K562 (cell line): ENCODE data around the gene SASH3. TPM values are rescaled to one million over a fixed set of nuclear protein-coding genes. Genes with fewer than 3 reads are reported as not detected.

ENCODE experiments used
- GABPA ChIP-seq: fragments of 200-800 bp; sonication (Bioruptor generic); conservative IDR thresholded peaks from 2 replicates; pipeline ENCODE4 v1.6.1; 2016; ENCODE audit warnings: low read depth, missing genetic modification characterization, missing compliant biosample characterization
- HDAC3 ChIP-seq: fragments of 450-650 bp; IDR thresholded peaks from 2 replicates; pipeline ENCODE4 v1.6.1; 2018; ENCODE audit warnings: borderline replicate concordance, mild to moderate bottlenecking, moderate library complexity; ENCODE audit not compliant: partially characterized antibody
- TARDBP ChIP-seq: fragments of 450-650 bp; IDR thresholded peaks from 2 replicates; pipeline ENCODE4 v1.6.1; 2016
- THAP7 ChIP-seq: fragments of 250-450 bp; sonication (Bioruptor Pico); IDR thresholded peaks from 2 replicates; pipeline ENCODE4 v1.5.0; 2021
- ZNF277 ChIP-seq: fragments of 250-450 bp; sonication (Bioruptor Pico); IDR thresholded peaks from 2 replicates; pipeline ENCODE4 v1.8.0; 2022; ENCODE audit warnings: inconsistent platforms, mild to moderate bottlenecking, moderate library complexity, borderline replicate concordance
- polyA plus RNA-seq, 8 experiments: library from polyadenylated mRNA; depleted of rRNA in 4 of 8; stranded (reverse) in 5 of 8; unstranded in 3 of 8; fragments of >200 nt; fragmentation: Nextera tagmentation in 2 of 8; fragmentation: Illumina TruSeq in 1 of 8; extraction: Ambion mirVana in 2 of 8; extraction: Trizol in 1 of 8; gene quantifications; 2 replicates each; pipeline versions ENCODE4 v1.2.1 to v1.2.3, GENCODE V29; 2011 to 2014; ENCODE audit warnings: inconsistent platforms in 1 of 8, missing spikeins in 1 of 8
- total RNA-seq, 7 experiments: library from RNA; depleted of rRNA in 6 of 7; stranded (reverse); fragments of >200 nt in 6 of 7; fragmentation: Illumina TruSeq in 2 of 7; extraction: Trizol in 2 of 7; gene quantifications; 2 replicates each; pipeline versions ENCODE4 v1.2.1 to v1.2.3, GENCODE V29; 2011 to 2021; ENCODE audit warnings: low replicate concordance in 1 of 7
- TF ChIP-seq, protein P1 (sequence below): fragments of 150-350 bp; IDR thresholded peaks from 2 replicates; pipeline ENCODE4 v1.6.1; 2014; ENCODE audit warnings: low read depth, mild to moderate bottlenecking, low read length, borderline replicate concordance

SASH3 gene
- total and polyA plus RNA-seq, 9 of the 15 experiments (the other 6 are each of a cell fraction or from before 2014, with no cell fraction given): 0.03 to 0.72 (median 0.08) TPM

DNA sequence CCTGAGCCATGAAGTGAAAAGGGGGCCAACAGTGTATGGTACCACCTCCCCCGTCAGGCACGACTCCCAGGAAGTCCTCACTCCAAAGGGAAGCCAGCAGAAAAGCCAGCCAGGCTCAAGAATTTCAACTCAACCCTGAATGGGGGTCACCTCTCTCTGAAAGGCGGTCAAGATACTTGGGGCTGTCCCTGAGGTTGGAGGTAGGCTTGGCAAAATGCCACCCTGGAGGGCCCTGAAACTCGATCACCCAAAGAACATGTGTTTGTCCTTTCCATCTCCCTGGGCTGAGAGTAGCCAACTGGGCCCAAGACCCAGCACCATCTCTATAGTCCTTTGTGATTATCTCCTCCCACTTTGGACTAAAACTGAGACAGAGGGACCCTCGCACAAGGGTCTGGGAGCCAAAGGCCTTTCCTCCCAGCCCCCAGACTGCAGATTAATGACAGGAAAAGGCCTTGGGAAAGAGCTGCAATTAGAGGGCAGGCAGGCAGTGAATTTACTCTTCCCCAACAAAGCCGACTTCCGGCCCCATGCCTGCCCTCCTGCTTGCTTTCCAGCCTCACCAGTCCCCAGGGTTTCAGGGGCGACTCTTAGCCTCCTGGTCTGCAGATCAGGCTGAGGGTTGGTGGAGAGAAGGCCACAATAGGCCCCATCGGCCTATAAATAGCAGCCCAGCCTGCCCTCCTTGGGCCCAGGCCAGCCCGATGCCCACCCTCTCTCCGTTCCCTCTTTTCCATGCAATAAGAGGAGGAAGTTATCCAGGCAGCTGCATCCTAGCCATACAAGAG is 5.6 kb downstream of the SASH3 start (continued):
- TF ChIP-seq THAP7 (CRISPR knock-in tag) (no peak), GABPA (tag) (no peak), HDAC3 (no peak), TARDBP (no peak), ZNF277 (CRISPR knock-in tag) (no peak)
- TF ChIP-seq, protein P1, sequence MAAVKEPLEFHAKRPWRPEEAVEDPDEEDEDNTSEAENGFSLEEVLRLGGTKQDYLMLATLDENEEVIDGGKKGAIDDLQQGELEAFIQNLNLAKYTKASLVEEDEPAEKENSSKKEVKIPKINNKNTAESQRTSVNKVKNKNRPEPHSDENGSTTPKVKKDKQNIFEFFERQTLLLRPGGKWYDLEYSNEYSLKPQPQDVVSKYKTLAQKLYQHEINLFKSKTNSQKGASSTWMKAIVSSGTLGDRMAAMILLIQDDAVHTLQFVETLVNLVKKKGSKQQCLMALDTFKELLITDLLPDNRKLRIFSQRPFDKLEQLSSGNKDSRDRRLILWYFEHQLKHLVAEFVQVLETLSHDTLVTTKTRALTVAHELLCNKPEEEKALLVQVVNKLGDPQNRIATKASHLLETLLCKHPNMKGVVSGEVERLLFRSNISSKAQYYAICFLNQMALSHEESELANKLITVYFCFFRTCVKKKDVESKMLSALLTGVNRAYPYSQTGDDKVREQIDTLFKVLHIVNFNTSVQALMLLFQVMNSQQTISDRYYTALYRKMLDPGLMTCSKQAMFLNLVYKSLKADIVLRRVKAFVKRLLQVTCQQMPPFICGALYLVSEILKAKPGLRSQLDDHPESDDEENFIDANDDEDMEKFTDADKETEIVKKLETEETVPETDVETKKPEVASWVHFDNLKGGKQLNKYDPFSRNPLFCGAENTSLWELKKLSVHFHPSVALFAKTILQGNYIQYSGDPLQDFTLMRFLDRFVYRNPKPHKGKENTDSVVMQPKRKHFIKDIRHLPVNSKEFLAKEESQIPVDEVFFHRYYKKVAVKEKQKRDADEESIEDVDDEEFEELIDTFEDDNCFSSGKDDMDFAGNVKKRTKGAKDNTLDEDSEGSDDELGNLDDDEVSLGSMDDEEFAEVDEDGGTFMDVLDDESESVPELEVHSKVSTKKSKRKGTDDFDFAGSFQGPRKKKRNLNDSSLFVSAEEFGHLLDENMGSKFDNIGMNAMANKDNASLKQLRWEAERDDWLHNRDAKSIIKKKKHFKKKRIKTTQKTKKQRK: no peak
- TF ChIP-seq, all 486 proteins: peak for 0
